ENCODE data around the gene ACR. TPM values are rescaled to one million over a fixed set of nuclear protein-coding genes. Genes with fewer than 3 reads are reported as not detected.
"Not testable (repeated sequence)": the region's sequence is repeated elsewhere in the genome, so short reads cannot be mapped to it uniquely, and the experiment has no call there.

ACR gene
- total and polyA plus RNA-seq, 4 experiments from 2014 or later, result not detected

GRCh38 chr22:50777631-50778030, 39.6 kb downstream of the ACR start:
- CTCF ChIA-PET (ENCODE audit: partially characterized antibody); H3K36me3 Mint-ChIP-seq; H3K36me3 ChIP-seq (ENCODE audit: insufficient read depth, low read length); H3K9me3 ChIP-seq (ENCODE audit: control insufficient read depth in 1 of 2, low read length in 2 of 2); H3K4me3 Mint-ChIP-seq; H3K4me1 ChIP-seq (ENCODE audit: insufficient read depth, low read length); intact Hi-C loops (cut with micrococcal nuclease); H3K27me3 ChIP-seq (ENCODE audit: insufficient read depth, low read length); H3K9me3 Mint-ChIP-seq; H3K4me3 ChIP-seq (ENCODE audit: low read length in 2 of 2); POLR2A ChIA-PET (ENCODE audit: partially characterized antibody); H3K27me3 Mint-ChIP-seq; H3K27ac ChIP-seq (ENCODE audit: low read depth, low read length); H3K4me1 Mint-ChIP-seq; DNase-seq; H3K27ac Mint-ChIP-seq: not testable (repeated sequence)

GRCh38 chr22:50780244-50780643, 42.2 kb downstream of the ACR start:
- H3K27me3 Mint-ChIP-seq; DNase-seq; H3K36me3 ChIP-seq (ENCODE audit: insufficient read depth, low read length); H3K27me3 ChIP-seq (ENCODE audit: insufficient read depth, low read length); intact Hi-C loops (cut with micrococcal nuclease); H3K27ac ChIP-seq (ENCODE audit: low read depth, low read length); H3K9me3 ChIP-seq (ENCODE audit: control insufficient read depth in 1 of 2, low read length in 2 of 2); H3K9me3 Mint-ChIP-seq; H3K4me3 ChIP-seq (ENCODE audit: low read length in 2 of 2); H3K4me3 Mint-ChIP-seq; POLR2A ChIA-PET (ENCODE audit: partially characterized antibody); CTCF ChIA-PET (ENCODE audit: partially characterized antibody); H3K4me1 ChIP-seq (ENCODE audit: insufficient read depth, low read length): not testable (repeated sequence)
- H3K27ac Mint-ChIP-seq, result peak overlapping the region in 1 of 7 donors; percentile 25
- H3K36me3 Mint-ChIP-seq, result peaks cover 8 to 10% of the 10 kb centered on the region in 2 donors
- peaks cover 3 to 15% (median 8%) of the 10 kb centered on the region in 4 donors for H3K4me1 Mint-ChIP-seq

GRCh38 chr22:50782253-50782652, 44.2 kb downstream of the ACR start:
- H3K4me3 ChIP-seq (ENCODE audit: low read length in 2 of 2); CTCF ChIA-PET (ENCODE audit: partially characterized antibody); H3K36me3 ChIP-seq (ENCODE audit: insufficient read depth, low read length); H3K9me3 ChIP-seq (ENCODE audit: control insufficient read depth in 1 of 2, low read length in 2 of 2); H3K27me3 Mint-ChIP-seq; H3K27ac ChIP-seq (ENCODE audit: low read depth, low read length); intact Hi-C loops (cut with micrococcal nuclease); H3K27me3 ChIP-seq (ENCODE audit: insufficient read depth, low read length); H3K9me3 Mint-ChIP-seq; POLR2A ChIA-PET (ENCODE audit: partially characterized antibody); H3K36me3 Mint-ChIP-seq; H3K4me1 ChIP-seq (ENCODE audit: insufficient read depth, low read length); DNase-seq: not testable (repeated sequence)
- Mint-ChIP-seq H3K4me1 (peaks cover 3 to 17% (median 8%) of the 10 kb centered on the region in 4 donors), H3K4me3 (peak overlapping the region in 7 of 8 donors; percentile 29 to 79 (median 52)), H3K27ac (peak overlapping the region in 1 of 7 donors; percentile 27)

- H3K4me1 ChIP-seq (ENCODE audit: insufficient read depth, low read length); intact Hi-C loops (cut with micrococcal nuclease); H3K9me3 Mint-ChIP-seq; H3K36me3 ChIP-seq (ENCODE audit: insufficient read depth, low read length); H3K9me3 ChIP-seq (ENCODE audit: control insufficient read depth in 1 of 2, low read length in 2 of 2); CTCF ChIA-PET (ENCODE audit: partially characterized antibody); H3K27me3 Mint-ChIP-seq; H3K27me3 ChIP-seq (ENCODE audit: insufficient read depth, low read length); H3K36me3 Mint-ChIP-seq: not testable (repeated sequence)
- peaks cover 3 to 17% (median 8%) of the 10 kb centered on the region in 4 donors for H3K4me1 Mint-ChIP-seq
- H3K4me3 Mint-ChIP-seq, result peak within 1 kb of the TSS; percentile 82 to 90 (median 86)
- Histone ChIP-seq H3K27ac (ENCODE audit: low read depth, low read length) (peak within 1 kb of the TSS; percentile 43), H3K4me3 (ENCODE audit: low read length in 2 of 2) (peak within 1 kb of the TSS in 1 of 2 donors; percentile 49)
- DNase-seq, result peak; percentile 84 to 94 (median 91)
- POLR2A ChIA-PET (ENCODE audit: partially characterized antibody), result interaction anchor here (1.0 kb wide), 1 partner anchor 26 kb away, joined by 5 read pairs; no protein-coding TSS in a partner anchor
- H3K27ac Mint-ChIP-seq, result peak within 1 kb of the TSS; percentile 71 to 85 (median 77)
Measured at GRCh38 chr22:50783033-50783879, 45.3 kb downstream of the ACR start, which contains the start of gene RABL2B. RABL2B (minus strand) TSS chr22:50783636; CDS start chr22:50782294, 1,342 bp downstream.

GRCh38 chr22:50783880-50784276, 45.9 kb downstream of the ACR start:
- H3K4me1 ChIP-seq (ENCODE audit: insufficient read depth, low read length); H3K36me3 ChIP-seq (ENCODE audit: insufficient read depth, low read length); H3K36me3 Mint-ChIP-seq; H3K9me3 Mint-ChIP-seq; H3K27me3 ChIP-seq (ENCODE audit: insufficient read depth, low read length); DNase-seq; CTCF ChIA-PET (ENCODE audit: partially characterized antibody); H3K27me3 Mint-ChIP-seq; intact Hi-C loops (cut with micrococcal nuclease); H3K9me3 ChIP-seq (ENCODE audit: control insufficient read depth in 1 of 2, low read length in 2 of 2): not testable (repeated sequence)
- Mint-ChIP-seq H3K4me1 (peaks cover 3 to 17% (median 8%) of the 10 kb centered on the region in 4 donors), H3K27ac (peak overlapping the region; percentile 71 to 85 (median 77)), H3K4me3 (peak overlapping the region; percentile 82 to 90 (median 86))
- POLR2A ChIA-PET (ENCODE audit: partially characterized antibody), result interaction anchor here (1.0 kb wide), 1 partner anchor 27 kb away, joined by 5 read pairs; no protein-coding TSS in a partner anchor
- H3K27ac ChIP-seq (ENCODE audit: low read depth, low read length), result peak overlapping the region; percentile 43
- H3K4me3 ChIP-seq (ENCODE audit: low read length in 2 of 2), result peak overlapping the region in 1 of 2 donors; percentile 40

- intact Hi-C loops (cut with micrococcal nuclease); H3K4me3 ChIP-seq (ENCODE audit: low read length in 2 of 2); H3K36me3 ChIP-seq (ENCODE audit: insufficient read depth, low read length); H3K9me3 ChIP-seq (ENCODE audit: control insufficient read depth in 1 of 2, low read length in 2 of 2); H3K27me3 ChIP-seq (ENCODE audit: insufficient read depth, low read length); H3K27me3 Mint-ChIP-seq; CTCF ChIA-PET (ENCODE audit: partially characterized antibody); H3K9me3 Mint-ChIP-seq; H3K4me1 ChIP-seq (ENCODE audit: insufficient read depth, low read length); DNase-seq; H3K27ac ChIP-seq (ENCODE audit: low read depth, low read length); H3K27ac Mint-ChIP-seq; POLR2A ChIA-PET (ENCODE audit: partially characterized antibody); H3K36me3 Mint-ChIP-seq: not testable (repeated sequence)
- H3K4me1 Mint-ChIP-seq, result peaks cover 3 to 17% (median 8%) of the 10 kb centered on the region in 4 donors
- H3K4me3 Mint-ChIP-seq, result peak overlapping the region in 3 of 8 donors; percentile 12 to 36 (median 31)
Measured at GRCh38 chr22:50785289-50785688, 47.3 kb downstream of the ACR start.

GRCh38 chr22:50786936-50787335, 48.9 kb downstream of the ACR start:
- H3K4me3 ChIP-seq (ENCODE audit: low read length in 2 of 2); H3K9me3 ChIP-seq (ENCODE audit: control insufficient read depth in 1 of 2, low read length in 2 of 2); POLR2A ChIA-PET (ENCODE audit: partially characterized antibody); H3K36me3 ChIP-seq (ENCODE audit: insufficient read depth, low read length); H3K36me3 Mint-ChIP-seq; intact Hi-C loops (cut with micrococcal nuclease); H3K9me3 Mint-ChIP-seq; H3K27ac Mint-ChIP-seq; CTCF ChIA-PET (ENCODE audit: partially characterized antibody); H3K27me3 Mint-ChIP-seq; H3K4me1 ChIP-seq (ENCODE audit: insufficient read depth, low read length); H3K27ac ChIP-seq (ENCODE audit: low read depth, low read length); DNase-seq; H3K27me3 ChIP-seq (ENCODE audit: insufficient read depth, low read length); H3K4me3 Mint-ChIP-seq: not testable (repeated sequence)
- H3K4me1 Mint-ChIP-seq, result peaks cover 3 to 17% (median 8%) of the 10 kb centered on the region in 4 donors
